Heart left ventricle (tissue), 16 donors: ENCODE results near the gene CHAD. TPM values are rescaled to one million over a fixed set of nuclear protein-coding genes. Genes with fewer than 3 reads are reported as not detected.
A peak's percentile ranks its signal among the peaks of the same experiment; 100 is the strongest.

Source experiments
- ATAC-seq, 4 donors: fragments of 200-7000 bp; cut with Tn5 transposase; one replicate each; pipeline ENCODE4 v1.9.1; 2020 to 2022; ENCODE audit warnings: moderate library complexity in 4 of 4, mild to moderate bottlenecking in 3 of 4, moderate number of reproducible peaks in 1 of 4
- DNase-seq, 5 donors: peaks; one replicate each; pipeline ENCODE4 v3.0.0-alpha.2; 2020
- H3K27ac ChIP-seq, 12 donors: fragments of 200-600 bp; sonication (generic) in 4 of 12; one replicate each; pipeline versions ENCODE4 v1.5.0 to v1.8.0; 2016 to 2022; ENCODE audit warnings: mild to moderate bottlenecking in 2 of 12
- H3K27me3 ChIP-seq, 9 donors: fragments of 200-600 bp; sonication (generic) in 2 of 9; one replicate each; pipeline versions ENCODE4 v1.5.1 to v1.8.0; 2016 to 2022; ENCODE audit warnings: mild to moderate bottlenecking in 3 of 9
- H3K36me3 ChIP-seq, 9 donors: fragments of 200-600 bp; sonication (generic) in 2 of 9; one replicate each; pipeline versions ENCODE4 v1.5.0 to v1.8.0; 2018 to 2022; ENCODE audit warnings: mild to moderate bottlenecking in 2 of 9
- H3K4me1 ChIP-seq, 12 donors: fragments of 200-600 bp; sonication (generic) in 4 of 12; one replicate each; pipeline versions ENCODE4 v1.5.0 to v1.8.0; 2016 to 2022; ENCODE audit warnings: mild to moderate bottlenecking in 3 of 12
- H3K4me3 ChIP-seq, 12 donors: fragments of 200-600 bp; sonication (generic) in 4 of 12; one replicate each; pipeline versions ENCODE4 v1.5.0 to v1.8.0; 2017 to 2022; ENCODE audit warnings: mild to moderate bottlenecking in 9 of 12, moderate library complexity in 4 of 12
- H3K9me3 ChIP-seq, 12 donors: fragments of 200-600 bp; sonication (generic) in 4 of 12; one replicate each; pipeline versions ENCODE4 v1.5.0 to v1.8.0; 2016 to 2022; ENCODE audit warnings: mild to moderate bottlenecking in 1 of 12
- CTCF ChIP-seq, 12 donors: fragments of 200-600 bp; sonication (generic) in 4 of 12; IDR thresholded peaks; one replicate each; pipeline versions ENCODE4 v1.5.0 to v1.8.0; 2018 to 2022; ENCODE audit warnings: antibody characterized with exemption in 12 of 12, mild to moderate bottlenecking in 5 of 12
- POLR2A ChIP-seq, 2 donors: fragments of 450-650 bp; IDR thresholded peaks; one replicate each; pipeline ENCODE4 v1.6.1; 2017; ENCODE audit warnings: antibody characterized with exemption in 2 of 2, mild to moderate bottlenecking in 2 of 2, moderate library complexity in 2 of 2
- WGBS, 4 donors: extraction: QIAGEN DNeasy Blood & Tissue Kit in 2 of 4; methylation state at CpG; one replicate each; pipeline versions ENCODE4 v1.1.5 to v1.1.7; 2013 to 2018; 5-methylcytosine and 5-hydroxymethylcytosine counted together
- intact Hi-C, 10 donors: fragments of 100-400 bp; cut with DNase I; formaldehyde crosslinking; loops; one replicate each; pipeline versions ENCODE4 v1.11.1 to v1.14.2; 2022
- polyA plus RNA-seq, 2 donors: library from polyadenylated mRNA; stranded (reverse); fragments of 200-250 nt; gene quantifications; one replicate each; pipeline ENCODE4 v1.2.3, GENCODE V29; 2013
- total RNA-seq, 9 donors: library from RNA; depleted of rRNA in 2 of 9; stranded (reverse); fragments of >200 nt in 2 of 9; fragmentation: NEBNext Ultra II Directional in 3 of 9; extraction: Animal tissue kit (Norgen Biotek cat#: 25700) in 3 of 9; gene quantifications; one replicate each; pipeline versions ENCODE4 v1.1.0 to v1.2.4, GENCODE V29; 2016 to 2023
- donor health status: ischemic (EF 13 %, LVEDD 7.1; RV severe dilation, severe dysfunction).
- donor health status: healthy with polysubstance abuse.
- donor health status: DM: no; HTN: yes; CAD: no.
- donor health status: DM: no; HTN: no; CAD: no.
- donor health status: ischemic (EF 25% LVEDD 6.9; RV normal size, moderate dysfunction).
- donor health status: ischemic (EF 25% LVEDD 5.7; RV mildly dilated, moderate dysfunction).
- donor health status: healthy.
- donor health status: DM: yes; HTN: yes; CAD: no.
- donor health status: ischemic (EF 35%, LVEDD 5.7; RV mildly dilated, moderate dysfunction).
- donor health status: nonischemic (EF 11% LVEDD 7.7; RV severe dilation, severe dysfunction).
- donor health status: DM: yes; HTN: yes; CAD: no.
- donor health status: PGD.
- donor health status: ischemic (EF 29% LVEDD 5.4; RV normal size, mild dysfunction).
- donor health status: nonischemic (EF 23%, LVEDD 6.1; RV moderate dilation, normal function).

Gene CHAD
- total and polyA plus RNA-seq, 11 donors = 0.15 to 0.27 (median 0.15) TPM; not detected in 8

GRCh38 chr17:50469671-50470305, 1.1 kb upstream of the CHAD start:
- TF ChIP-seq CTCF (IDR thresholded peaks at IDR 0.05) (no peak), POLR2A (IDR thresholded peaks at IDR 0.05) (no peak)
- DNase-seq = no peak

GRCh38 chr17:50469208-50469605, 527 bp upstream of the CHAD start:
- H3K27ac ChIP-seq = no peak overlapping the region
- 9 to 25% (median 14%) methylated on average over 29 to 37 of the region's 37 CpGs for whole genome bisulfite sequencing, 4 donors
- H3K4me1 ChIP-seq = peaks cover 0 to 16% (median 11%) of the 10 kb centered on the region in 12 donors
- intact Hi-C loops = no loop called here
- ATAC-seq = peak in 1 of 4 donors; percentile 42
- no peaks in the 10 kb centered on the region for H3K9me3 ChIP-seq
- H3K4me3 ChIP-seq = peak overlapping the region in 10 of 12 donors; percentile 13 to 54 (median 41)
- DNase-seq = no peak
- peaks cover 7 to 23% (median 17%) of the 10 kb centered on the region in 9 donors for H3K27me3 ChIP-seq
- peaks cover 0 to 6% (median 0%) of the 10 kb centered on the region in 9 donors for H3K36me3 ChIP-seq
- TF ChIP-seq POLR2A (IDR thresholded peaks at IDR 0.05) (no peak), CTCF (IDR thresholded peaks at IDR 0.05) (no peak)

More at GRCh38 chr17:50469671-50470305, 1.1 kb upstream of the CHAD start:
- Histone ChIP-seq H3K36me3 (peaks cover 0 to 8% (median 0%) of the 10 kb centered on the region in 9 donors), H3K27ac (no peak overlapping the region), H3K27me3 (peaks cover 7 to 23% (median 17%) of the 10 kb centered on the region in 9 donors), H3K4me1 (peaks cover 0 to 16% (median 11%) of the 10 kb centered on the region in 12 donors), H3K4me3 (no peak overlapping the region), H3K9me3 (no peaks in the 10 kb centered on the region)
- 74 to 83% (median 77%) methylated on average over 14 to 19 of the region's 19 CpGs for WGBS, 4 donors
- intact Hi-C loops = loop anchor here in 4 of 10 donors (10.0 kb wide), 4 partner anchors 45 to 105 kb away; partner anchors contain the start of genes ACSF2 (in 1 of the 4), EME1 (in 1 of the 4) and MRPL27 (in 1 of the 4)
- ATAC-seq = no peak

GRCh38 chr17:50467855-50468303, 801 bp downstream of the CHAD start:
- Histone ChIP-seq H3K4me3 (no peak overlapping the region), H3K4me1 (peaks cover 0 to 16% (median 11%) of the 10 kb centered on the region in 12 donors)
- intact Hi-C loops = no loop called here

More at GRCh38 chr17:50467855-50468303, 801 bp downstream of the CHAD start:
- DNase-seq (no peak), ATAC-seq (no peak)
- H3K27ac ChIP-seq = no peak overlapping the region
- H3K27me3 ChIP-seq = peaks cover 7 to 23% (median 17%) of the 10 kb centered on the region in 9 donors
- 64 to 87% (median 77%) methylated on average over 10 to 13 of the region's 13 CpGs for WGBS, 4 donors
- H3K36me3 ChIP-seq = no peaks in the 10 kb centered on the region
- TF ChIP-seq POLR2A (IDR thresholded peaks at IDR 0.05) (no peak), CTCF (IDR thresholded peaks at IDR 0.05) (no peak)
- no peaks in the 10 kb centered on the region for H3K9me3 ChIP-seq
